Caki2 (cell line): ENCODE measurements around the gene USP40. TPM values are rescaled to one million over a fixed set of nuclear protein-coding genes. Genes with fewer than 3 reads are reported as not detected.

Experiments
- DNase-seq: peaks from one replicate; pipeline ENCODE4 v3.0.0-alpha.2; 2015; ENCODE audit warnings: low read depth
- in situ Hi-C: cut with HindIII; loops from 2 replicates; pipeline ENCODE4 v1.10.0; 2016; ENCODE audit warnings: low sequenced_read_pairs, low pct_unique_long_range_greater_than_20kb, mixed read lengths
- total RNA-seq: library from RNA; depleted of rRNA; stranded (reverse); fragments of >200 nt; shearing (Covaris generic); gene quantifications from 2 replicates; pipeline ENCODE4 v1.2.3, GENCODE V29; 2014; ENCODE audit warnings: low replicate concordance

Gene USP40
- total RNA-seq, 1 experiment from 2014 or later: 23.4 TPM

GRCh38 chr2:233503947-233504637 lies 62.5 kb downstream of the USP40 start:
- in situ Hi-C loops: no loop called here
- DNase-seq: no peak

- in situ Hi-C loops: no loop called here
- no peak for DNase-seq
Observed at GRCh38 chr2:233503481-233503880, 63.1 kb downstream of the USP40 start.

GRCh38 chr2:233501198-233502076 lies 65.1 kb downstream of the USP40 start:
- no peak for DNase-seq
- in situ Hi-C loops: no loop called here

- DNase-seq: no peak
- in situ Hi-C loops: no loop called here
Observed at GRCh38 chr2:233499928-233500327, 66.7 kb downstream of the USP40 start.

GRCh38 chr2:233498126-233498525 lies 68.5 kb downstream of the USP40 start:
- in situ Hi-C loops: no loop called here
- no peak for DNase-seq

- in situ Hi-C loops: no loop called here
- no peak for DNase-seq
Observed at GRCh38 chr2:233497692-233498091, 68.9 kb downstream of the USP40 start.

GRCh38 chr2:233495503-233496496 lies 70.8 kb downstream of the USP40 start:
- in situ Hi-C loops: no loop called here

GRCh38 chr2:233492751-233493150 lies 73.8 kb downstream of the USP40 start:
- in situ Hi-C loops: no loop called here
- DNase-seq: no peak

More at GRCh38 chr2:233495503-233496496, 70.8 kb downstream of the USP40 start:
- DNase-seq: no peak

- no peak for DNase-seq
- in situ Hi-C loops: no loop called here
Observed at GRCh38 chr2:233492078-233492477, 74.5 kb downstream of the USP40 start.

GRCh38 chr2:233491326-233491725 lies 75.3 kb downstream of the USP40 start:
- in situ Hi-C loops: no loop called here
- no peak for DNase-seq

- DNase-seq: no peak
- in situ Hi-C loops: no loop called here
Observed at GRCh38 chr2:233490831-233491230, 75.8 kb downstream of the USP40 start.

- in situ Hi-C loops: no loop called here
- DNase-seq: no peak
Observed at GRCh38 chr2:233489666-233490065, 76.9 kb downstream of the USP40 start.

- in situ Hi-C loops: no loop called here
- DNase-seq: peak; percentile 47
Observed at GRCh38 chr2:233489143-233489542, 77.4 kb downstream of the USP40 start.

- in situ Hi-C loops: no loop called here
- DNase-seq: peak; percentile 55
Observed at GRCh38 chr2:233487748-233488345, 78.7 kb downstream of the USP40 start.

- peak; percentile 90 for DNase-seq
Observed at GRCh38 chr2:233486778-233487552, 79.6 kb downstream of the USP40 start.

GRCh38 chr2:233486357-233486756 lies 80.2 kb downstream of the USP40 start:
- DNase-seq: peak; percentile 1
- in situ Hi-C loops: no loop called here

More at GRCh38 chr2:233486778-233487552, 79.6 kb downstream of the USP40 start:
- in situ Hi-C loops: no loop called here

- in situ Hi-C loops: no loop called here
- DNase-seq: no peak
Observed at GRCh38 chr2:233485726-233486125, 80.9 kb downstream of the USP40 start.
